GM12873 (cell line): ENCODE data around the gene BAG5.

ENCODE experiments used
- CTCF ChIP-seq: IDR thresholded peaks from 2 replicates; pipeline ENCODE4 v1.5.1; 2012; ENCODE audit warnings: low read depth, mild to moderate bottlenecking, moderate library complexity, low read length, control low read depth; ENCODE audit not compliant: insufficient read depth; ENCODE audit errors: missing control alignments

BAG5 gene

GRCh38 chr14:103508521-103509329 is 53.7 kb downstream of the BAG5 start:
- TF ChIP-seq CTCF, result no peak

DNA sequence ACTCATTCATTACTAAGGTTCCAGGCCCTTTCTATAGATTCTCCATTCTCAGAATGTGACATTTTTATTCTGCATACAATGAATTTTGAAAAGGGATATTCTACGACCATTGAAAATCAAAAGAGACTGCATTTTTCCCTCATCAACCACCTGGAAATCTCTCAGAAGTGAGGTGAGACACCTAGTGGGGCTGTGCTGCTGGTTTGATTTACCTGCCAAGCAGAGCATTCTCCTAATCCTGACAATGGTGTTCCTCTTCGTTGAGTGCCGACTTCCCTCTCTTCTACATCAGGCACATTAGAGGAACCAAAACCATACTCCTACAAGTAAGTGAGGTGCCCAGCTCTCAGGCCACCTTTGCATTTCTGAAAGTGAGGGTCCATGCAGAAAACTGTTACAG is 54.7 kb downstream of the BAG5 start:
- peak; percentile 5 for TF ChIP-seq CTCF
